Liver (tissue), 9 donors: Measurements from ENCODE around the gene ERVK3-1. TPM values are rescaled to one million over a fixed set of nuclear protein-coding genes. Genes with fewer than 3 reads are reported as not detected.
A peak's percentile ranks its signal among the peaks of the same experiment; 100 is the strongest.

Source experiments
- DNase-seq: peaks from one replicate; pipeline ENCODE4 v3.0.0-alpha.2; 2017; ENCODE audit warnings: low spot score
- H3K27ac ChIP-seq, 2 donors: one replicate each; pipeline ENCODE4 v1.7.0; 2013; ENCODE audit warnings: inconsistent platforms in 2 of 2, low read length in 2 of 2, control low read depth in 1 of 2, low read depth in 1 of 2, mild to moderate bottlenecking in 1 of 2
- H3K27me3 ChIP-seq, 4 donors: one replicate each; pipeline versions ENCODE4 v1.6.1 to v1.7.0; 2013; ENCODE audit warnings: low read length in 3 of 4, inconsistent platforms in 1 of 4, mild to moderate bottlenecking in 1 of 4, moderate library complexity in 1 of 4; ENCODE audit not compliant: control insufficient read depth in 4 of 4, insufficient read depth in 4 of 4
- H3K36me3 ChIP-seq, 4 donors: one replicate each; pipeline versions ENCODE4 v1.6.1 to v1.7.0; 2013; ENCODE audit warnings: low read length in 3 of 4, mild to moderate bottlenecking in 3 of 4, low read depth in 1 of 4, moderate library complexity in 1 of 4; ENCODE audit not compliant: control insufficient read depth in 4 of 4, insufficient read depth in 3 of 4
- H3K4me1 ChIP-seq, 4 donors: one replicate each; pipeline versions ENCODE4 v1.6.1 to v1.7.0; 2013; ENCODE audit warnings: low read length in 3 of 4, mild to moderate bottlenecking in 3 of 4, moderate library complexity in 1 of 4; ENCODE audit not compliant: control insufficient read depth in 4 of 4, insufficient read depth in 4 of 4
- H3K4me3 ChIP-seq, 3 donors: one replicate each; pipeline versions ENCODE4 v1.6.1 to v1.7.0; 2013; ENCODE audit warnings: low read length in 3 of 3, control low read depth in 1 of 3, low read depth in 1 of 3, mild to moderate bottlenecking in 1 of 3
- H3K9ac ChIP-seq, 2 donors: one replicate each; pipeline ENCODE4 v1.7.0; 2013; ENCODE audit warnings: low read length in 2 of 2, mild to moderate bottlenecking in 2 of 2, moderate library complexity in 2 of 2, control low read depth in 1 of 2, low read depth in 1 of 2
- H3K9me3 ChIP-seq, 4 donors: one replicate each; pipeline versions ENCODE4 v1.6.1 to v1.7.0; 2013; ENCODE audit warnings: low read length in 3 of 4; ENCODE audit not compliant: control insufficient read depth in 4 of 4
- EGR1 ChIP-seq, 2 donors: IDR thresholded peaks; 2 replicates each; pipeline ENCODE4 v1.6.1; 2016 to 2018; ENCODE audit warnings: antibody characterized with exemption in 2 of 2, low read depth in 2 of 2
- FOXA1 ChIP-seq: IDR thresholded peaks from 2 replicates; pipeline ENCODE4 v1.6.1; 2016; ENCODE audit warnings: antibody characterized with exemption
- HNF4A ChIP-seq, 2 donors: conservative IDR thresholded peaks; 2 replicates each; pipeline ENCODE4 v1.6.1; 2016; ENCODE audit warnings: antibody characterized with exemption in 2 of 2, mild to moderate bottlenecking in 2 of 2
- HNF4G ChIP-seq: IDR thresholded peaks from 2 replicates; pipeline ENCODE4 v1.6.1; 2016; ENCODE audit warnings: antibody characterized with exemption
- MAX ChIP-seq: IDR thresholded peaks from 2 replicates; pipeline ENCODE4 v1.6.1; 2016; ENCODE audit warnings: antibody characterized with exemption
- NR2F2 ChIP-seq: IDR thresholded peaks from 2 replicates; pipeline ENCODE4 v1.6.1; 2016; ENCODE audit warnings: antibody characterized with exemption
- RAD21 ChIP-seq, 2 donors: IDR thresholded peaks; 2 replicates each; pipeline ENCODE4 v1.6.1; 2016; ENCODE audit warnings: antibody characterized with exemption in 2 of 2, mild to moderate bottlenecking in 2 of 2
- RXRA ChIP-seq, 2 donors: IDR thresholded peaks; 2 replicates each; pipeline ENCODE4 v1.6.1; 2017 to 2018; ENCODE audit warnings: antibody characterized with exemption in 2 of 2, mild to moderate bottlenecking in 1 of 2
- SP1 ChIP-seq: IDR thresholded peaks from 2 replicates; pipeline ENCODE4 v1.6.1; 2018; ENCODE audit warnings: antibody characterized with exemption, mild to moderate bottlenecking
- TAF1 ChIP-seq: conservative IDR thresholded peaks from 2 replicates; pipeline ENCODE4 v1.6.1; 2016; ENCODE audit warnings: antibody characterized with exemption, mild to moderate bottlenecking
- YY1 ChIP-seq: IDR thresholded peaks from 2 replicates; pipeline ENCODE4 v1.6.1; 2016; ENCODE audit warnings: antibody characterized with exemption, mild to moderate bottlenecking
- ZBTB33 ChIP-seq: IDR thresholded peaks from 2 replicates; pipeline ENCODE4 v1.6.1; 2016; ENCODE audit warnings: antibody characterized with exemption
- WGBS: extraction: QIAGEN DNeasy Blood & Tissue Kit; methylation state at CpG from one replicate; pipeline ENCODE4 v1.1.7; 2013; 5-methylcytosine and 5-hydroxymethylcytosine counted together
- polyA plus RNA-seq, 2 donors: library from polyadenylated mRNA; stranded (reverse) in 1 of 2; unstranded in 1 of 2; fragments of 200-250 nt in 1 of 2; fragments of >200 nt in 1 of 2; fragmentation: Nextera tagmentation in 1 of 2; extraction: Ambion mirVana in 1 of 2; gene quantifications; one replicate each; pipeline versions ENCODE4 v1.2.1 to v1.2.3, GENCODE V29; 2013 to 2015
- total RNA-seq, 2 donors: library from RNA; depleted of rRNA; stranded (reverse); fragments of >200 nt; gene quantifications; one replicate each; pipeline ENCODE4 v1.2.3, GENCODE V29; 2014
- TF ChIP-seq, protein P1 (sequence below): fragments of 150-350 bp; IDR thresholded peaks from 2 replicates; pipeline ENCODE4 v1.5.1; 2017; ENCODE audit warnings: improper control_type of control experiment, low read depth, low read length; ENCODE audit not compliant: missing input control
- TF ChIP-seq, protein P2 (sequence below): IDR thresholded peaks from 2 replicates; pipeline ENCODE4 v1.6.1; 2016; ENCODE audit warnings: antibody characterized with exemption, mild to moderate bottlenecking
- TF ChIP-seq, protein P3 (sequence below): IDR thresholded peaks from 2 replicates; pipeline ENCODE4 v1.6.1; 2016; ENCODE audit warnings: antibody characterized with exemption
- donor health status: healthy.
- donor health status: healthy.
- donor health status: healthy.
- donor health status: healthy.
- donor health status: healthy.

ERVK3-1 gene
- total and polyA plus RNA-seq, 4 donors = 17.6 to 31.7 (median 24.7) TPM

DNA sequence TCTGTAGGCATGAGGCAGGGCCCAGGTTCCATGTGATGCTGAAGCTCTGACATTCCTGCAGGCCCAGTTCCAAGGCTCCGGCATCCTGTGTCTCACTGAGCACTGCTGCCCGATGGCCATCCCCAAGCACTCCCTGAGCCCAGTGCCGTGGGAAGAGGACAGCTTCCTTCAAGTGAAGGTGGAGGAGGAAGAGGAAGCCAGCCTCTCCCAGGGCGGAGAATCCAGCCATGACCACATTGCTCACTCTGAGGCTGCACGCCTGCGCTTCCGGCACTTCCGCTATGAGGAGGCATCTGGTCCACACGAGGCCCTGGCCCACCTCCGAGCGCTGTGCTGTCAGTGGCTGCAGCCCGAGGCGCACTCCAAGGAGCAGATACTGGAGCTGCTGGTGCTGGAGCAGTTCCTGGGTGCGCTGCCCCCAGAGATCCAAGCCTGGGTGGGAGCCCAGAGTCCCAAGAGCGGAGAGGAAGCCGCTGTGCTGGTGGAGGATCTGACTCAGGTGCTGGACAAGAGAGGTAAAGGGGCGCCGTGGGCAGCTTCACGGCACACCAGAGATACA lies 29.6 kb downstream of the ERVK3-1 start:
- Histone ChIP-seq H3K4me3 (no peak overlapping the region), H3K27me3 (no peaks in the 10 kb centered on the region), H3K9me3 (peaks cover 0 to 3% (median 0%) of the 10 kb centered on the region in 4 donors), H3K9ac (no peak overlapping the region), H3K27ac (no peak overlapping the region), H3K36me3 (peaks cover 0 to 15% (median 12%) of the 10 kb centered on the region in 4 donors), H3K4me1 (peaks cover 12 to 38% (median 31%) of the 10 kb centered on the region in 4 donors)
- WGBS = 96% methylated on average over 19 of the region's 19 CpGs
- TF ChIP-seq RXRA (IDR thresholded peaks at IDR 0.05) (no peak), RAD21 (IDR thresholded peaks at IDR 0.05) (no peak)
- DNase-seq = no peak

DNA sequence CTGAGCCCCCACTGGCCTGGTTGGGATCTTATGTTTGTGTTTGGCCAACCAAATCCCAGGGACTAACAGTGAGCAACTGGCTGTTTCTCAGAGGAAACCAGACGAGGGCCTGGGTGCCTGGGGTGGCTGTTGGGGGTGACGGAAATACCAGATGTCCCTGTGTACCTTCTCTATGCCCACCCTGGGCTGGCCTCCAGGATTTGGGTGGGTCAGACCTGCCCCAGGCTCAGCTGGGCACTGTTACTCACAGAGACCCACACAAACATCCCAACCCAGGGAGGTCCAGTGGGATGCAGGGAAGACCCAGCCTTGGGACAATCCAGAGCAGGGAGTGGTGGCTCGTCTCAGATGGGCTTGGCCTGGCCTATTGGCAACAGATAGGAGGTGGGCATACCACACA lies 30.5 kb downstream of the ERVK3-1 start:
- peaks cover 12 to 32% (median 25%) of the 10 kb centered on the region in 4 donors for H3K4me1 ChIP-seq
- TF ChIP-seq FOXA1 (no peak), EGR1 (IDR thresholded peaks at IDR 0.05; ENCODE audit: low read depth in 2 of 2) (no peak), ZBTB33 (no peak), RAD21 (IDR thresholded peaks at IDR 0.05) (no peak), MAX (no peak), NR2F2 (no peak), HNF4G (no peak), YY1 (no peak), SP1 (no peak), HNF4A (conservative IDR thresholded peaks at IDR 0.05) (no peak), TAF1 (no peak)
- TF ChIP-seq, protein P1, sequence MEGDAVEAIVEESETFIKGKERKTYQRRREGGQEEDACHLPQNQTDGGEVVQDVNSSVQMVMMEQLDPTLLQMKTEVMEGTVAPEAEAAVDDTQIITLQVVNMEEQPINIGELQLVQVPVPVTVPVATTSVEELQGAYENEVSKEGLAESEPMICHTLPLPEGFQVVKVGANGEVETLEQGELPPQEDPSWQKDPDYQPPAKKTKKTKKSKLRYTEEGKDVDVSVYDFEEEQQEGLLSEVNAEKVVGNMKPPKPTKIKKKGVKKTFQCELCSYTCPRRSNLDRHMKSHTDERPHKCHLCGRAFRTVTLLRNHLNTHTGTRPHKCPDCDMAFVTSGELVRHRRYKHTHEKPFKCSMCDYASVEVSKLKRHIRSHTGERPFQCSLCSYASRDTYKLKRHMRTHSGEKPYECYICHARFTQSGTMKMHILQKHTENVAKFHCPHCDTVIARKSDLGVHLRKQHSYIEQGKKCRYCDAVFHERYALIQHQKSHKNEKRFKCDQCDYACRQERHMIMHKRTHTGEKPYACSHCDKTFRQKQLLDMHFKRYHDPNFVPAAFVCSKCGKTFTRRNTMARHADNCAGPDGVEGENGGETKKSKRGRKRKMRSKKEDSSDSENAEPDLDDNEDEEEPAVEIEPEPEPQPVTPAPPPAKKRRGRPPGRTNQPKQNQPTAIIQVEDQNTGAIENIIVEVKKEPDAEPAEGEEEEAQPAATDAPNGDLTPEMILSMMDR = no peak
- TF ChIP-seq, protein P2, sequence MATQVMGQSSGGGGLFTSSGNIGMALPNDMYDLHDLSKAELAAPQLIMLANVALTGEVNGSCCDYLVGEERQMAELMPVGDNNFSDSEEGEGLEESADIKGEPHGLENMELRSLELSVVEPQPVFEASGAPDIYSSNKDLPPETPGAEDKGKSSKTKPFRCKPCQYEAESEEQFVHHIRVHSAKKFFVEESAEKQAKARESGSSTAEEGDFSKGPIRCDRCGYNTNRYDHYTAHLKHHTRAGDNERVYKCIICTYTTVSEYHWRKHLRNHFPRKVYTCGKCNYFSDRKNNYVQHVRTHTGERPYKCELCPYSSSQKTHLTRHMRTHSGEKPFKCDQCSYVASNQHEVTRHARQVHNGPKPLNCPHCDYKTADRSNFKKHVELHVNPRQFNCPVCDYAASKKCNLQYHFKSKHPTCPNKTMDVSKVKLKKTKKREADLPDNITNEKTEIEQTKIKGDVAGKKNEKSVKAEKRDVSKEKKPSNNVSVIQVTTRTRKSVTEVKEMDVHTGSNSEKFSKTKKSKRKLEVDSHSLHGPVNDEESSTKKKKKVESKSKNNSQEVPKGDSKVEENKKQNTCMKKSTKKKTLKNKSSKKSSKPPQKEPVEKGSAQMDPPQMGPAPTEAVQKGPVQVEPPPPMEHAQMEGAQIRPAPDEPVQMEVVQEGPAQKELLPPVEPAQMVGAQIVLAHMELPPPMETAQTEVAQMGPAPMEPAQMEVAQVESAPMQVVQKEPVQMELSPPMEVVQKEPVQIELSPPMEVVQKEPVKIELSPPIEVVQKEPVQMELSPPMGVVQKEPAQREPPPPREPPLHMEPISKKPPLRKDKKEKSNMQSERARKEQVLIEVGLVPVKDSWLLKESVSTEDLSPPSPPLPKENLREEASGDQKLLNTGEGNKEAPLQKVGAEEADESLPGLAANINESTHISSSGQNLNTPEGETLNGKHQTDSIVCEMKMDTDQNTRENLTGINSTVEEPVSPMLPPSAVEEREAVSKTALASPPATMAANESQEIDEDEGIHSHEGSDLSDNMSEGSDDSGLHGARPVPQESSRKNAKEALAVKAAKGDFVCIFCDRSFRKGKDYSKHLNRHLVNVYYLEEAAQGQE = no peak
- TF ChIP-seq, protein P3, sequence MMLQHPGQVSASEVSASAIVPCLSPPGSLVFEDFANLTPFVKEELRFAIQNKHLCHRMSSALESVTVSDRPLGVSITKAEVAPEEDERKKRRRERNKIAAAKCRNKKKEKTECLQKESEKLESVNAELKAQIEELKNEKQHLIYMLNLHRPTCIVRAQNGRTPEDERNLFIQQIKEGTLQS = no peak
- DNase-seq = no peak
- H3K4me3 ChIP-seq = no peak overlapping the region
- no peaks in the 10 kb centered on the region for H3K27me3 ChIP-seq
- H3K36me3 ChIP-seq = peaks cover 0 to 15% (median 12%) of the 10 kb centered on the region in 4 donors
- H3K27ac ChIP-seq = peak overlapping the region; percentile 91
- 89% methylated on average over 3 of the region's 3 CpGs for WGBS
- H3K9ac ChIP-seq = no peak overlapping the region
- H3K9me3 ChIP-seq = peaks cover 0 to 3% (median 0%) of the 10 kb centered on the region in 4 donors
